CD4-positive, alpha-beta T cell treated with Interferon alpha-2 for 1 hour (primary cell): ENCODE measurements around the gene ERICH2.
"Not testable (repeated sequence)": the region's sequence is repeated elsewhere in the genome, so short reads cannot be mapped to it uniquely, and the experiment has no call there.

Experiments used
- DNase-seq, 2 donors: peaks; one replicate each; pipeline ENCODE4 v3.0.0-alpha.2; 2020 to 2022

The ERICH2 gene

GRCh38 chr2:170770008-170770605 is at the start of gene ERICH2:
ERICH2 (plus strand) TSS chr2:170770378; CDS start chr2:170770682, 304 bp downstream.
- peak; percentile 40 to 42 for DNase-seq

- no peak for DNase-seq
These were observed 48.5 kb upstream of the ERICH2 start for GRCh38 chr2:170721678-170722077.

- no peak for DNase-seq
These were observed 47.9 kb upstream of the ERICH2 start for GRCh38 chr2:170722301-170722700.

- DNase-seq: no peak
These were observed 46.7 kb upstream of the ERICH2 start for GRCh38 chr2:170723446-170723958.

- DNase-seq: no peak
These were observed 36.2 kb upstream of the ERICH2 start for GRCh38 chr2:170733798-170734600.

GRCh38 chr2:170734601-170735000 is 35.6 kb upstream of the ERICH2 start:
- DNase-seq: not testable (repeated sequence)

GRCh38 chr2:170736628-170737027 is 33.5 kb upstream of the ERICH2 start:
- no peak for DNase-seq

- DNase-seq: no peak
These were observed 32.8 kb upstream of the ERICH2 start for GRCh38 chr2:170737406-170737805.

- no peak for DNase-seq
These were observed 32.4 kb upstream of the ERICH2 start for GRCh38 chr2:170737821-170738220.

- no peak for DNase-seq
These were observed 31.1 kb upstream of the ERICH2 start for GRCh38 chr2:170739048-170739447.

GRCh38 chr2:170739507-170740046 is 30.6 kb upstream of the ERICH2 start:
- no peak for DNase-seq

GRCh38 chr2:170740660-170741059 is 29.5 kb upstream of the ERICH2 start:
- DNase-seq: no peak

GRCh38 chr2:170742000-170742399 is 28.2 kb upstream of the ERICH2 start:
- no peak for DNase-seq

GRCh38 chr2:170742896-170743529 is 27.2 kb upstream of the ERICH2 start:
- DNase-seq: no peak

- no peak for DNase-seq
These were observed 26.5 kb upstream of the ERICH2 start for GRCh38 chr2:170743530-170744239.

GRCh38 chr2:170744248-170745002 is 25.8 kb upstream of the ERICH2 start:
- no peak for DNase-seq

- no peak for DNase-seq
These were observed 24.9 kb upstream of the ERICH2 start for GRCh38 chr2:170745305-170745704.

- DNase-seq: no peak
These were observed 22.3 kb upstream of the ERICH2 start for GRCh38 chr2:170747921-170748320.

GRCh38 chr2:170751555-170751954 is 18.6 kb upstream of the ERICH2 start:
- not testable (repeated sequence) for DNase-seq

- DNase-seq: no peak
These were observed 8.6 kb upstream of the ERICH2 start for GRCh38 chr2:170761572-170761971.

- no peak for DNase-seq
These were observed 7.4 kb upstream of the ERICH2 start for GRCh38 chr2:170762760-170763159.

GRCh38 chr2:170763232-170763631 is 6.9 kb upstream of the ERICH2 start:
- no peak for DNase-seq
